HepG2 (cell line): ENCODE results near the gene CACNA1D.

Experiments used
- ARID2 ChIP-seq: sonication (generic); formaldehyde crosslinking; IDR thresholded peaks from 2 replicates; pipeline ENCODE4 v1.8.1; 2022; ENCODE audit warnings: mild to moderate bottlenecking, missing genetic modification reagents, borderline replicate concordance
- DMAP1 ChIP-seq: IDR thresholded peaks from 2 replicates; pipeline ENCODE4 v1.6.1; 2016
- IKZF4 ChIP-seq: sonication (generic); formaldehyde crosslinking; IDR thresholded peaks from 2 replicates; pipeline ENCODE4 v1.5.1; 2020; ENCODE audit warnings: borderline replicate concordance, mild to moderate bottlenecking, low read depth, missing genetic modification reagents; ENCODE audit errors: not compliant biosample characterization
- KAT7 ChIP-seq: IDR thresholded peaks from 2 replicates; pipeline ENCODE4 v1.6.1; 2018; ENCODE audit warnings: borderline replicate concordance, missing compliant biosample characterization
- MTA3 ChIP-seq: sonication (generic); formaldehyde crosslinking; IDR thresholded peaks from 2 replicates; pipeline ENCODE4 v1.4.0; 2020; ENCODE audit warnings: missing genetic modification reagents
- NFIC ChIP-seq: IDR thresholded peaks from 2 replicates; pipeline ENCODE4 v1.6.1; 2012; ENCODE audit warnings: mild to moderate bottlenecking, low read length, inconsistent platforms
- RFX1 ChIP-seq: fragments of 450-650 bp; IDR thresholded peaks from 2 replicates; pipeline ENCODE4 v1.6.1; 2017
- SETDB1 ChIP-seq: sonication (generic); formaldehyde crosslinking; IDR thresholded peaks from 2 replicates; pipeline ENCODE4 v1.5.1; 2020; ENCODE audit warnings: missing genetic modification reagents, mild to moderate bottlenecking, borderline replicate concordance
- SOX13 ChIP-seq, 3 experiments: fragments of 450-650 bp in 1 of 3; sonication (generic) in 1 of 3; formaldehyde crosslinking in 1 of 3; IDR thresholded peaks in 2 of 3; conservative IDR thresholded peaks in 1 of 3; 2 replicates each; pipeline versions ENCODE4 v1.5.0 to v1.6.1; 2016 to 2020; ENCODE audit warnings: antibody characterized with exemption in 1 of 3, mild to moderate bottlenecking in 1 of 3, missing compliant biosample characterization in 1 of 3, missing genetic modification reagents in 1 of 3, moderate library complexity in 1 of 3
- ZKSCAN1 ChIP-seq: fragments of 150-350 bp; IDR thresholded peaks from 2 replicates; pipeline ENCODE4 v1.6.1; 2014; ENCODE audit warnings: low read length
- ZZZ3 ChIP-seq: sonication (generic); formaldehyde crosslinking; IDR thresholded peaks from 2 replicates; pipeline ENCODE4 v1.4.0; 2020; ENCODE audit warnings: missing genetic modification reagents, mild to moderate bottlenecking, borderline replicate concordance

DNA sequence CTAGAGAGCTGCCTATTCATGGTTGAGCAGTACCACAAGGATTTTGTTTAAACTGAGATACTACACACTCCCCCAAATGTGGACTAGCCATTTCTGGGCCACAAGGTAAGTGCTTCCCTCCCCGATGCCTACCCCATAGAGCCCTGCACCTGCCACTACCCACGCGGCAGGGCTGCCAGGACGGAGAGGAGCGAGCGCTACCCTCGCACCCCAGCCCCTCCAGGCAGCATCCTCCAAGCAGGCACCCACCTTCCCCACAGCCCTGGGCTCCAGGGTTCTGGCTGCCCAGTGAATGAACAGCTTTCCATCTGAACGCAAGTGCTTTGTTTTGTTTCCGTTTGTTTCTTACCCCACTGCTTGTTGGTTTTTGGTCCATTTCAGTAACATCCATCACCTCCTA lies 292.6 kb downstream of the CACNA1D start:
- TF ChIP-seq ARID2 (CRISPR knock-in tag) (no peak), ZZZ3 (CRISPR knock-in tag) (no peak), DMAP1 (CRISPR knock-in tag) (no peak), IKZF4 (CRISPR knock-in tag) (no peak), SOX13 (IDR thresholded peaks at IDR 0.05) (no peak), SOX13 (CRISPR knock-in tag; conservative IDR thresholded peaks at IDR 0.05 in 1 of 2, IDR thresholded peaks at IDR 0.05 in 1 of 2) (no peak), KAT7 (CRISPR knock-in tag) (no peak), RFX1 (no peak), NFIC (no peak), ZKSCAN1 (no peak), MTA3 (no peak), SETDB1 (CRISPR knock-in tag) (no peak)
